ENCODE measurements around the gene RAB30.

The RAB30 gene

DNA sequence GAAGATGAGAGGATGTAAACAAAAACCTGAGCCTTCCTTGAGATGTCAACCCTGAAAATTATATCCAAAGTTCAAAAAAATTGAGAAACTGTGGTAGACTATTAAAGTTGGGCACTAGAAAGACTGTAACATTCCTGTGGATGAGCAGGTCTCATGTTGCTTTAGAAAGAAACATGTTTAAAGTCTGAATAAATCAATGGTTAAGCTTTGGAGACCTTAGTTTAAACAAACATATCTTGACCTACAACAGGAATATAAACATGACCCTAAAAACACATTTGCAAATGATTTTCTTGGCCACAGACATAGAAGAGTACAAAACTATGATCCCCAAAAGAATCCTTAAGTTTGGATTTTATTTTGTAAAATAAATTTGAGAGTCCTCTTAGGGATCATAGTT, 47.1 kb upstream of the RAB30 start:
- no peaks in the 10 kb centered on the region for H3F3A ChIP-seq (ENCODE audit: insufficient read depth)
- H3K9ac ChIP-seq (ENCODE audit: low read length): no peak overlapping the region
- no peak overlapping the region for H3K4me2 ChIP-seq (ENCODE audit: low read depth, low read length, poor library complexity, severe bottlenecking)
- H3K27me3 ChIP-seq (ENCODE audit: low read length): no peaks in the 10 kb centered on the region
- no peaks in the 10 kb centered on the region for H3K9me3 ChIP-seq (ENCODE audit: insufficient read depth, low read length)
- no peak overlapping the region for H3K4me3 ChIP-seq (ENCODE audit: insufficient read depth, low read length, poor library complexity, severe bottlenecking)
- H3K79me2 ChIP-seq (ENCODE audit: insufficient read depth, low read length): no peaks in the 10 kb centered on the region
- no peak overlapping the region for H3K27ac ChIP-seq (ENCODE audit: low read depth, low read length)
- H4K20me1 ChIP-seq (ENCODE audit: low read depth, low read length): no peaks in the 10 kb centered on the region
- H2AFZ ChIP-seq (ENCODE audit: low read depth, low read length, severe bottlenecking): no peak overlapping the region
- H3K9me2 ChIP-seq (replicated peaks; ENCODE audit: insufficient read depth, low read length): no peaks in the 10 kb centered on the region
- no peaks in the 10 kb centered on the region for H3K36me3 ChIP-seq (ENCODE audit: low read length)
- TF ChIP-seq, protein P1, sequence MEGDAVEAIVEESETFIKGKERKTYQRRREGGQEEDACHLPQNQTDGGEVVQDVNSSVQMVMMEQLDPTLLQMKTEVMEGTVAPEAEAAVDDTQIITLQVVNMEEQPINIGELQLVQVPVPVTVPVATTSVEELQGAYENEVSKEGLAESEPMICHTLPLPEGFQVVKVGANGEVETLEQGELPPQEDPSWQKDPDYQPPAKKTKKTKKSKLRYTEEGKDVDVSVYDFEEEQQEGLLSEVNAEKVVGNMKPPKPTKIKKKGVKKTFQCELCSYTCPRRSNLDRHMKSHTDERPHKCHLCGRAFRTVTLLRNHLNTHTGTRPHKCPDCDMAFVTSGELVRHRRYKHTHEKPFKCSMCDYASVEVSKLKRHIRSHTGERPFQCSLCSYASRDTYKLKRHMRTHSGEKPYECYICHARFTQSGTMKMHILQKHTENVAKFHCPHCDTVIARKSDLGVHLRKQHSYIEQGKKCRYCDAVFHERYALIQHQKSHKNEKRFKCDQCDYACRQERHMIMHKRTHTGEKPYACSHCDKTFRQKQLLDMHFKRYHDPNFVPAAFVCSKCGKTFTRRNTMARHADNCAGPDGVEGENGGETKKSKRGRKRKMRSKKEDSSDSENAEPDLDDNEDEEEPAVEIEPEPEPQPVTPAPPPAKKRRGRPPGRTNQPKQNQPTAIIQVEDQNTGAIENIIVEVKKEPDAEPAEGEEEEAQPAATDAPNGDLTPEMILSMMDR (IDR thresholded peaks at IDR 0.05; ENCODE audit: insufficient read depth, low read length, poor library complexity, severe bottlenecking): no peak
- TF ChIP-seq EZH2phosphoT487 (conservative IDR thresholded peaks at IDR 0.05; ENCODE audit: low read length): no peak

DNA sequence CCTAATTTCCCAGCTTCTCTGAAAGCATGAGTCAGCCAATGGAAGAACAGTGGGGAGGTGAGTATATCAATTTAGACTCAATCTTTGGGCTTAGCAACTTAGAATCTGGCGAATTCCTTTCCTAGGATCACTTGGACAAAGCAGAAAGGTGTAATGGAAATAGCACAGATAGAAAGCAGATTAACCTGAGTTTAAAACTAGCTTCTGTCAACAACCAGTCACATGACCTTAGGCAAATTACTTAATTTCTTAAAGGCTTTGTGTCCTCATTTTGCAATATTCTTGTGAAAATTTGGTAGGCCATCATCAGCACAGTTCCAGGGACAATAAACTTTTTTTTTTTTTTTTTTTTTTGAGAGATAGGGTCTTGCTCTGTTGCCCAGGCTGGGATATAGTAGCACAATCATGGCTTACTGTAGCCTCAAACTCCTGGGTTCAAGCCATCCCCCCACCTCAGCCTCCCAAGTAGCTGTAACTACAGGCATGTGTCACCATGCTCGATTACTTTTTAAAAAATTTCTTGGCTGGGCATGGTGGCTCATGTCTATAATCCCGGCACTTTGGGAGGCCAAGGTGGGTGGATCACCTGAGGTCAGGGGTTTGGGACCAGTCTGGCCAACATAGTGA, 44.4 kb upstream of the RAB30 start:
- no peak overlapping the region for H2AFZ ChIP-seq (ENCODE audit: low read depth, low read length, severe bottlenecking)
- H3K27ac ChIP-seq (ENCODE audit: low read depth, low read length): no peak overlapping the region
- TF ChIP-seq EZH2phosphoT487 (conservative IDR thresholded peaks at IDR 0.05; ENCODE audit: low read length): no peak
- TF ChIP-seq, protein P1 (IDR thresholded peaks at IDR 0.05; ENCODE audit: insufficient read depth, low read length, poor library complexity, severe bottlenecking): no peak

DNA sequence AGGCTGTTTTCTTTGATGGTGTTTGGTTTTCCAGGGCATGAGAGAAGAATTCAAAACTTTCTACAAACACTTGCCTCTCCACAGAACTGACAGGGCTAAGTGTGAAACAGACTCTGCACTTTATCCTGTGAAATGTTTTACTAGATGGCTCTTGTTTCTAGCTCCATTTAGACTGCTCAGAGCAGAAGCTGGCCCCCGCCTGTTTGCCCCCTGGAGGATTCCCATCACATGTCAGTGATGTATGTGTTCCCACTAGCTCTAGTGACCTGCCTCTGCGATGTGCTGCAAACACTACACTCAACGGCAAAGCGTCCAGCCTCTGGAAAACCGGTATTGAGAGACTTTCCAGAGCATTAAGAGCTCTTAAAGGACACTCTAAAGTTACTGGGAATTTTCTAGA, 43.9 kb upstream of the RAB30 start:
- Histone ChIP-seq H3K27me3 (ENCODE audit: low read length) (no peaks in the 10 kb centered on the region), H3K36me3 (ENCODE audit: low read length) (no peaks in the 10 kb centered on the region), H2AFZ (ENCODE audit: low read depth, low read length, severe bottlenecking) (no peak overlapping the region), H3F3A (ENCODE audit: insufficient read depth) (no peaks in the 10 kb centered on the region), H3K9ac (ENCODE audit: low read length) (no peak overlapping the region), H3K4me2 (ENCODE audit: low read depth, low read length, poor library complexity, severe bottlenecking) (no peak overlapping the region), H3K79me2 (ENCODE audit: insufficient read depth, low read length) (no peaks in the 10 kb centered on the region), H4K20me1 (ENCODE audit: low read depth, low read length) (no peaks in the 10 kb centered on the region), H3K4me3 (ENCODE audit: insufficient read depth, low read length, poor library complexity, severe bottlenecking) (no peak overlapping the region), H3K9me3 (ENCODE audit: insufficient read depth, low read length) (no peaks in the 10 kb centered on the region), H3K9me2 (replicated peaks; ENCODE audit: insufficient read depth, low read length) (no peaks in the 10 kb centered on the region), H3K27ac (ENCODE audit: low read depth, low read length) (no peak overlapping the region)
- TF ChIP-seq EZH2phosphoT487 (conservative IDR thresholded peaks at IDR 0.05; ENCODE audit: low read length): no peak
- TF ChIP-seq, protein P1 (IDR thresholded peaks at IDR 0.05; ENCODE audit: insufficient read depth, low read length, poor library complexity, severe bottlenecking): no peak

More for the DNA sequence above, 44.4 kb upstream of the RAB30 start:
- Histone ChIP-seq H3K9me3 (ENCODE audit: insufficient read depth, low read length) (no peaks in the 10 kb centered on the region), H3K4me3 (ENCODE audit: insufficient read depth, low read length, poor library complexity, severe bottlenecking) (no peak overlapping the region), H3K9me2 (replicated peaks; ENCODE audit: insufficient read depth, low read length) (no peaks in the 10 kb centered on the region), H3K79me2 (ENCODE audit: insufficient read depth, low read length) (no peaks in the 10 kb centered on the region), H3K36me3 (ENCODE audit: low read length) (no peaks in the 10 kb centered on the region), H3F3A (ENCODE audit: insufficient read depth) (no peaks in the 10 kb centered on the region), H4K20me1 (ENCODE audit: low read depth, low read length) (no peaks in the 10 kb centered on the region), H3K4me2 (ENCODE audit: low read depth, low read length, poor library complexity, severe bottlenecking) (peak overlapping the region; percentile 96), H3K9ac (ENCODE audit: low read length) (no peak overlapping the region), H3K27me3 (ENCODE audit: low read length) (no peaks in the 10 kb centered on the region)
